Measurements from ENCODE around the gene NRG3.

NRG3 gene

GRCh38 chr10:82643601-82644000, 768.6 kb downstream of the NRG3 start:
- Histone ChIP-seq H3K36me3 (ENCODE audit: control insufficient read depth in 2 of 2, insufficient read depth in 1 of 2, low read length in 2 of 2) (no peaks in the 10 kb centered on the region), H3K4me1 (ENCODE audit: control insufficient read depth, insufficient read depth, low read length) (no peaks in the 10 kb centered on the region), H3K27ac (ENCODE audit: extremely low read depth, low read depth, low read length) (no peak overlapping the region), H3K9me3 (ENCODE audit: control insufficient read depth, insufficient read depth, low read depth, low read length) (no peaks in the 10 kb centered on the region), H3K4me3 (ENCODE audit: low read depth, low read length) (no peak overlapping the region)
- POLR2A ChIA-PET, result no interaction called here
- CTCF ChIA-PET, result no interaction called here
- TF ChIP-seq ZNF184 (tag by site-specific recombination; IDR thresholded peaks at IDR 0.05) (no peak), ZNF585B (tag by site-specific recombination; IDR thresholded peaks at IDR 0.05) (no peak), ZNF292 (tag by site-specific recombination; IDR thresholded peaks at IDR 0.05; ENCODE audit: borderline replicate concordance, low read depth) (no peak), OSR2 (tag by site-specific recombination; IDR thresholded peaks at IDR 0.05) (no peak), PRDM1 (tag by site-specific recombination; IDR thresholded peaks at IDR 0.05) (no peak), ZNF645 (tag by site-specific recombination; IDR thresholded peaks at IDR 0.05) (no peak), ZNF670 (tag by site-specific recombination; IDR thresholded peaks at IDR 0.05; ENCODE audit: low read depth) (no peak), ZNF843 (tag by site-specific recombination; IDR thresholded peaks at IDR 0.05) (no peak)

- Histone ChIP-seq H3K9me3 (ENCODE audit: control insufficient read depth, insufficient read depth, low read depth, low read length) (no peaks in the 10 kb centered on the region), H3K36me3 (ENCODE audit: control insufficient read depth in 2 of 2, insufficient read depth in 1 of 2, low read length in 2 of 2) (no peaks in the 10 kb centered on the region), H3K4me1 (ENCODE audit: control insufficient read depth, insufficient read depth, low read length) (no peaks in the 10 kb centered on the region), H3K4me3 (ENCODE audit: low read depth, low read length) (no peak overlapping the region), H3K27ac (ENCODE audit: extremely low read depth, low read depth, low read length) (no peak overlapping the region)
- ChIA-PET POLR2A (no interaction called here), CTCF (no interaction called here)
- no peak for TF ChIP-seq ZNF350 (tag by site-specific recombination; IDR thresholded peaks at IDR 0.05)
- no peak for TF ChIP-seq ZNF488 (tag by site-specific recombination; IDR thresholded peaks at IDR 0.05)
- TF ChIP-seq ZXDB (tag by site-specific recombination; IDR thresholded peaks at IDR 0.05), result no peak
- TF ChIP-seq KLF7 (tag by site-specific recombination; IDR thresholded peaks at IDR 0.05; ENCODE audit: borderline replicate concordance), result no peak
- TF ChIP-seq ZBTB11 (tag by site-specific recombination; conservative IDR thresholded peaks at IDR 0.05; ENCODE audit: low read depth), result no peak
- no peak for TF ChIP-seq TRIM28 (IDR thresholded peaks at IDR 0.05; ENCODE audit: borderline replicate concordance, low read length)
- no peak for TF ChIP-seq KLF9 (tag by site-specific recombination; IDR thresholded peaks at IDR 0.05; ENCODE audit: low read depth)
- no peak for TF ChIP-seq ZNF280C (tag by site-specific recombination; IDR thresholded peaks at IDR 0.05)
- TF ChIP-seq YY1 (tag by site-specific recombination; IDR thresholded peaks at IDR 0.05), result no peak
- no peak for TF ChIP-seq ZNF138 (tag by site-specific recombination; IDR thresholded peaks at IDR 0.05; ENCODE audit: borderline replicate concordance)
- no peak for TF ChIP-seq OVOL3 (tag by site-specific recombination; IDR thresholded peaks at IDR 0.05)
- no peak for TF ChIP-seq YY2 (tag by site-specific recombination; IDR thresholded peaks at IDR 0.05)
- TF ChIP-seq ZNF169 (tag by site-specific recombination; IDR thresholded peaks at IDR 0.05), result no peak
- no peak for TF ChIP-seq ZNF610 (tag by site-specific recombination; IDR thresholded peaks at IDR 0.05; ENCODE audit: borderline replicate concordance)
- no peak for TF ChIP-seq SP2 (tag by site-specific recombination; IDR thresholded peaks at IDR 0.05)
These were observed 770.2 kb downstream of the NRG3 start for GRCh38 chr10:82645221-82645620.

Data from HEK293 (cell line).